DOHH2 (cell line): ENCODE measurements around the gene MCF2L2.

Experiments used
- CTCF ChIP-seq: fragments of 200-600 bp; sonication (generic); IDR thresholded peaks from one replicate; pipeline ENCODE4 v1.5.1; 2014; ENCODE audit warnings: antibody characterized with exemption, mild to moderate bottlenecking, low read depth, low read length; ENCODE audit not compliant: poor library complexity, severe bottlenecking
- EZH2phosphoT487 ChIP-seq: fragments of 200-600 bp; sonication (generic); IDR thresholded peaks from 2 replicates; pipeline ENCODE4 v1.6.1; 2017; ENCODE audit warnings: borderline replicate concordance, mild to moderate bottlenecking, antibody characterized with exemption, low read length, moderate library complexity, mixed read lengths

- TF ChIP-seq CTCF (no peak), EZH2phosphoT487 (no peak)
Observed at GRCh38 chr3:183239046-183239445, 189.4 kb downstream of the MCF2L2 start.
